Eye (tissue), 1 donor: Measurements from ENCODE around the gene RTKN2.
A peak's percentile ranks its signal among the peaks of the same experiment; 100 is the strongest.
"Not testable (repeated sequence)": the region's sequence is repeated elsewhere in the genome, so short reads cannot be mapped to it uniquely, and the experiment has no call there.

ENCODE experiments used
- DNase-seq: peaks from one replicate; pipeline ENCODE4 v3.0.0-alpha.2; 2015

Gene RTKN2, protein sequence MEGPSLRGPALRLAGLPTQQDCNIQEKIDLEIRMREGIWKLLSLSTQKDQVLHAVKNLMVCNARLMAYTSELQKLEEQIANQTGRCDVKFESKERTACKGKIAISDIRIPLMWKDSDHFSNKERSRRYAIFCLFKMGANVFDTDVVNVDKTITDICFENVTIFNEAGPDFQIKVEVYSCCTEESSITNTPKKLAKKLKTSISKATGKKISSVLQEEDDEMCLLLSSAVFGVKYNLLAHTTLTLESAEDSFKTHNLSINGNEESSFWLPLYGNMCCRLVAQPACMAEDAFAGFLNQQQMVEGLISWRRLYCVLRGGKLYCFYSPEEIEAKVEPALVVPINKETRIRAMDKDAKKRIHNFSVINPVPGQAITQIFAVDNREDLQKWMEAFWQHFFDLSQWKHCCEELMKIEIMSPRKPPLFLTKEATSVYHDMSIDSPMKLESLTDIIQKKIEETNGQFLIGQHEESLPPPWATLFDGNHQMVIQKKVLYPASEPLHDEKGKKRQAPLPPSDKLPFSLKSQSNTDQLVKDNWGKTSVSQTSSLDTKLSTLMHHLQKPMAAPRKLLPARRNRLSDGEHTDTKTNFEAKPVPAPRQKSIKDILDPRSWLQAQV

DNA sequence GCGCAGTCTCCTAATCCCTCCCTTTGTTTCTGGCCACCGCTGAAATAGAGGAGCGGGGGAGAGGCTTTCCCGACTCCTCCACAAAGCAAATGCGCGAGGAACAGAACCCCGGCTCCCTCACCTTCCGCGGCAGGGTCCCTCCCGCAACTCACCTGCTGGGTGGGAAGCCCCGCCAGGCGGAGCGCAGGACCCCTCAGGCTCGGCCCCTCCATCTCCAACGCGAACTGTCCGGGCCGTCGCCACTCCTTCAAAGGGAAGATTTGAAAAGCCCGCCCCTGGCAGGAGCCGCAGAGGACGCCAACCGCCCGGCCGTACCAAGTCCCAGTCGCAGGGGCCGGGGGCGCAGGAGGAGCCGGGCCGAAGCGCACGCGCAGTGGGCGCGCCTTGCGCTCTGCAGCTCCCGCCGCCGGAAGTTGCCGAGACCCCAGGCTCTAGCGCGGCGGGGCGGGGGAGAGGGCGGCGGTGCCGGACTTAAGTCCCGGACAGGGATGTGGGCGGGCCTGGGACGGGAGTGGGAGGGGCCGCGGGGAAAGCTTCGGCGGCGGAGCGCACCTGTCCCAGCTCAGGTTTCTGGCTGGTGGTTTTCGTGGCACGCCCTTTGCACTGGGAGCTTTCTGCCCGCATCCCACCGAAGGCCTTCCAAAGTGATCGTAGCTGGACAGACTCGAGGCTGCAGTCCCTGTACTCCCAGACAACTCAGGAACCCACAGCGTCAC is at the start of gene RTKN2:
TSS of gene RTKN2 (minus strand) at position 446 of the 716 bp plus-strand sequence. CDS start at position 212, 234 bp downstream.
- peak; percentile 98 for DNase-seq

DNA sequence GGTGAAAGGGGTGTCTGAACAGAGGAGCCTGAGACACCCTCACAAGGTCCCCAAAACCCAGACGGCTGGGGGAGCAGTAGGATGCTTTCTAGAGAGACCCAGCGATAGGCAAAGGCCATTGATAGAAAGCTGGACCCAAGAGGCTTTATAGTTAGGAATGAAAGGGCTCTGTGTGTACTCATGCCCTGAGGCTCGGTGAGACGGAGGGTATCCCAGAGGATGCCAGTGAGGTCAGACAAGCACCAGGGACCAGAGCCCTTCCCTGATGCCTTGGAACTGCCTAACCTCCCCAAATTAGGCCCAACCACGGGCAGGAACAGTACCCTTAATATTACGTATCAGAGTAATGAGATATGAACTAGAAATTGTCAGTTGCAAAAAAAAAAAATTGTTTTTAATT is 48.6 kb upstream of the RTKN2 start:
- DNase-seq: no peak

DNA sequence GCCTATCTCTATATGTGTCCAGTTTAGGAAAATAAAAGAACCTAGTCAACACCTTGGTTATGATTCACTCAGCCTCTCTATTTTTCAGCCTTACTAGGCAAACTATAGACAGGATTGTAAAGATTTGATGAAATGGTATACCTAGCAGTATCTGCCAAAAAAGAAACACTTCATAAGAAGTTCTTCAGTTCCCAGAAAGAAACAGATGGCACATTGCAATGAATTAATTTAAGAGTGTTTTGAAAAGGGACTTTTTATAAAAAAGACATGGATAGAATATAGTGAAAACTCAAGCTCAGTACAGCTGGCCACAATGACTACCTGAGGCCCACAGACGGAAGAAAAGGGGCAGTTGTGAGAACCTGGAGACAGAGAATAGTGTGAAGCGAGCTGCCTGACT is 40.6 kb upstream of the RTKN2 start:
- DNase-seq: no peak

DNA sequence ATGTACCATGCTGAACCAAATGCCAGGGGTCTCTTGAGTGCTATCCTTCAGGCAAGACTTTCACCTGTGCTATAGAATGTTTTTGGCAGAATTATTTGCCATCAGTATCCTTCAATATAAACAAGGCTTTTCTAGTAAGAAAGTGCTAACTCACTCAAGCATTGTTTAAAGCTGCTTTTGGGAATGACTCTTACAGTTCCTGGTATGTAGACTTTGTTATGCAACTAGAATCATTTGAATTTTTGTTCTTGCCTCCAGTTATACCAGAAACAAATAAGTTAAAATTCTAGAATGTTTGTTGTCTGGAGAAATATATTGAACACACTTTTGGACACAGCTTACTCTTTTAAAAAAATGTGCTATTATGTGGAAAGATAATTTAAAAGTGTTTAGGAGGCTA is 39.5 kb upstream of the RTKN2 start:
- DNase-seq: no peak

DNA sequence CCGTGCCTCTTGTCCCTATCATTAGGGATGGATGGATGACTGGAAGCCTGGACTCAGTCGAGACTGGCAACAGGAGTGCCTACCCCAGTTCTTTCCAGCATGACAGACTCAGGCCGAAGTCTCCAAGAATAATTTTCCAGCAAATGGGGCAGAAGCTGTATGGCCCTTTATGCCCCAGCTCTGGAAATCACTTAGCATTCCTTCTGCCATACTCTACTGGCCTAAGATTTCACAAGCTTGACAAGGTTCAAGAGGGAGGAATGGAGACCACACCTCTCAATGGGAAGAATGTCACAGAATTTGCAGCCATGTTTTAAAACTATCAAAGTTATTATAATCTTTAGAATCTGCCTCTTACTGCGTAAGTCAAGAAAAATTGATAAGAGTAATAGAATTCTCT is 39.0 kb upstream of the RTKN2 start:
- no peak for DNase-seq

DNA sequence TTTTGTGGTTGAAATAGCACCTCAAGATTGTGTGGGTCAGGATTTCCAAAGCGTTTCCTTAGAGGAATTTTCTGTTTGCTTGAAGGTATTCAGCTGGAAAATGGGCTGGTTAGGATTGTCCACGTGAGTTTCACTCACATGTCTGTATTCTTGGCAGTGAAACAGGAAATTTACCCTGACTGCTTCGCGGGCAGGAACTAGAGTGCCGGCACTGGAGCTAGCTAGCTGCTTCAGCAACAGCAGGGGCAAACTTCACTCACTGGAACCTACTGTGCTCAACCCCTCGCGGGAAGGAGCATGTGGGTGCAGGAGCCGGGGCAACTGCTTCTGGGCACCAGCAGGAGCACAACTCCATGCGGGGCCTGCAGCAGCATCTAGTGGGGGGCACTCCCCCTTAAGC is 38.0 kb upstream of the RTKN2 start:
- DNase-seq: no peak

DNA sequence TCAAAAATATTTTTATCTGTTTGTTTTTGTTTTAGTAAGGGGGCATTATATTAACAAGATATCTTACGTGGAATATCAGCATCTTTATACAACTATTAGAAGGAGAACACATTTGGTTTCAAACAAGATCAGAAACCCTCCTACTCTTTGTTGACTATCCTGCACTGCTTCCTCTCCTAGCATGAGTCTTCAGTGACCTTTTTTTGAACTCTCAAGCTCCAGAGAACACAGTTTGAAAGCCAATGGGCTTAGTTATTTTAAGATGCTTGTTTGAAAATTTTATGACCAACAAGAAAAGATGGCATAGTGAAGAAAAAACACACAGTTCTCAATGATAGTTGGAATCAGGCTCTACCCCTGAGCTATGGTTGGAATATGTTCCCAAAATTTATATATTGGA is 37.2 kb upstream of the RTKN2 start:
- DNase-seq: no peak

DNA sequence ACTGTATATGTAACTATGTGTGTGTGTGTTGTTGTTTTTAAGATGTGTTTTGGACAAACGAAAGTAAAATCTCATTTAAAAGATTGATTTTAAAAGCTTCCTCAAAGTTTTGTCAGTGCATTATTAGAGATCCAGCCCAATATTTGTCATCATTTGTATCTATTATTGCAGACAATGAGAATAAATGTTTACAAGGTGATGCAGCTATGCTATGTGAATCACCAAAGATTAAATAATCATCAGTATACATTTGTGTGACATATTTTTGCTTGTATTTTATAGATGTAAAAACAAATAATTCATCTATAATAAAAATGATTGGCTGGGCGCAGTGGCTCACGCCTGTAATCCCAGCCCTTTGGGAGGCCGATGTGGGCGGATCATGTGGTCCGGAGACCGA is 35.3 kb upstream of the RTKN2 start:
- no peak for DNase-seq

DNA sequence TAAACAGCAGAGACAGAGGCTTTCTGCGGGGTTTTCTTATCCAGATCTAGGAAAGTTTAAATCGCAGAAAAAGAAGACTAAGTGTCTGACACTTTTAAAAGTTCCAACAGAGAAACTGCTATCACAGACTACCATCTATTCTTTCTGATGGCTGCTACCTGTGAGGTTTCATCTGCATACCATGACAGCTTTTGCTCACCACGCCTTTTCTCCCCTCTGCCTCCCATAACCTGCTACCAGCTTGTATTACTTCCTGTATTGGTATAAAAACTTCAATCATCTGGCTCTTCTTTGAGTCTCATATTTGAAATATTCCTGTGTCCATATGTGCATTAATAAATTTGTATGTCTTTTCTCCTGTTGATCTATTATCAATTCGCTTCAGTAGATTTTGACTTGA is 34.1 kb upstream of the RTKN2 start:
- DNase-seq: no peak

DNA sequence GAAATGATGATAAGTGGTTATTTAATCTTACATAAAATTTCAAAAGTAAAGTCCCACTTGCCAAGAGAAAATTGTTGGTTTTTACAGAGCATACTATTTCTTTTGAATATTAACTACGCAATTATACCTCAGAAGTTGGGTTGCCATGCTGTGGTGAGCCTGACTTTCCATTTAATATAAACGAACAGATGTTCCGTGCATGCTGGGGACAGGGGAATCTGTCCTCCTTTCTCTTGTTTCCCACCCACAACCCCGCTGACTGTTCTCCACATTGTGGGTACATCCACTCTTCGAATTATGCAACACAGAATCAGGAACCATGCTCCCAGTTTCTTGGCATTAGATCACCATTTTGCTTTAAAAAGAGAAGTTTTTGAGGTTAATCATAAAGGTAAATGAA is 29.2 kb upstream of the RTKN2 start:
- no peak for DNase-seq

DNA sequence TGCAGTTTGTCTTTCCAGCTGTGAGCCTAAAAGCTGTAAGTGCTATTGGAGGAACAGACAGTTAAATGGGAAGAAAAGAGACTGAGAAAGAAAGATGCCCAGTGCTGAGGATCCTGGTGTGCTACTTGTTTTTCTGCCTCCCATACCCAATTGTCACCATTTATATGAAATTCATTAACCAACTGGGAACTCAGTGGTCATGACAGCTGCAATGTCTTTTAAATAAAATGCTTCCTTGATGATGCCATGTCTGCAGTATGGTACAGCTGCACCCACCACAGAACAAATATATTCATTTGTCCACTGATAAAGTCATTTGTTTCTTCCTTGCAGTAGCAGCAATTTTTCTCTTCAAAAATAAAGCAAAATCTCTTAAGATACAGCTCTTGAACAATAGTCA is 15.6 kb upstream of the RTKN2 start:
- no peak for DNase-seq

DNA sequence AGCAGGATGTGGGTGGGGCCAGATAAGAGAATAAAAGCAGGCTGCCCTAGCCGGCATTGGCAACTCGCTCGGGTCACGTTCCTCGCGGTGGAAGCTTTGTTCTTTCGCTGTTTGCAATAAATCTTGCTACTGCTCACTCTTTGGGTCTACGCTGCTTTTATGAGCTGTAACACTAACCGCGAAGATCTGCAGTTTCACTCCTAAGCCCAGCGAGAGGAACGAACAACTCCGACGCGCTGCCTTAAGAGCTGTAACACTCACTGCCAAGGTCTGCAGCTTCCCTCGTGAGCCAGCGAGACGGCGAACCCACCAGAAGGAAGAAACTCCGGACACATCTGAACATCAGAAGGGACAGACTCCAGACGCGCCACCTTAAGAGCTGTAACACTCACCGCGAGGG is 12.7 kb upstream of the RTKN2 start:
- not testable (repeated sequence) for DNase-seq

DNA sequence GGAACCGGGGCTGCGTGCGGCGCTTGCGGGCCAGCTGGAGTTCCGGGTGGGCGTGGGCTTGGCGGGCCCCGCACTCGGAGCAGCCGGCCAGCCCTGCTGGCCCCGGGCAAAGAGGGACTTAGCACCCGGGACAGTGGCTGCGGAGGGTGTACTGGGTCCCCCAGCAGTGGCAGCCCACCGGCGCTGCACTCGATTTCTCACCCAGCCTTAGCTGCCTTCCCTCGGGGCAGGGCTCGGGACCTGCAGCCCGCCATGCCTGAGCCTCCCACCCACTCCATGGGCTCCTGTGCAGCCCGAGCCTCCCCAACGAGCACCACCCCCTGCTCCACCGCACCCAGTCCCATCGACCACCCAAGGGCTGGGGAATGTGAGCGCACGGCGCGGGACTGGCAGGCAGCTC is 11.7 kb upstream of the RTKN2 start:
- DNase-seq: not testable (repeated sequence)

DNA sequence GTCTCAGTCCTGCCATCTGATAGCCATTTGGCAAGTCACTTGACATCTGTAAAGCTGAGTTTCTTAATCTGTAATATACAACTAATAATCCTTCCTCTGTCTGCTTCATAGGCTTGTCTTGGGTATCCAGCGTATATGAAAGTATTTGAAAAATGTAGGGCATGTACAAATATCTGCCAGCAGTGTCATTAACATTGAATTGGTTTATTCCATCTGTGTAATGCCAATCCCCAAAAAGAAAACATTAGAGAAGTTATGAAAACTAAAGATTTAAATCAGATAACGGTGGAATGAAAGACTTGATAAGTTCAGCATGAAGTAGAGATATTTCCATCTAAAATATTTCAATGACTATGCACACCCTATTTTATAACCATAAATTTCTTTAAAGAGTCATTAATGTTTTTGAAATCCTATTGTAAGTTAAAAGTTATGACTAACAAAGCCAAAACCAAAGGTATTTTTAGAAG is 9.8 kb upstream of the RTKN2 start:
- no peak for DNase-seq

DNA sequence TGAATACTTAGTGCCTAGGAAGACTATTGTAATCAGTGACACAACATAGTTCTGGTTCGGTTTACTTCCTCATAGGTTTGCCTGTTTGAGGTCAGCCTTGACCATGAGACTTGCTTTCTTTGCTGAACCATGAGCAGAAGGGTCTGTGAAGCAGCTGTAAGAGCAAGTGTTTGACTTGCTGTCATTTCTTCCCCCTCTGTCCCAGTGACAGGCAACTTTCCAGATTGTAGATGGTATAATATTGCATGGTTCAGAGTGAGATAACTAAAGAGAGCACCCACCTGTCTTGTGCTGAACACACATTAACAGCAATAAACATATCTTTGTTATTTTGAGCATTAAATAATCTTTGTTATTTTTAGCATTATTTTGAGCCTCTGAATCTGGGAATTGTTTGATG is 9.3 kb upstream of the RTKN2 start:
- no peak for DNase-seq

DNA sequence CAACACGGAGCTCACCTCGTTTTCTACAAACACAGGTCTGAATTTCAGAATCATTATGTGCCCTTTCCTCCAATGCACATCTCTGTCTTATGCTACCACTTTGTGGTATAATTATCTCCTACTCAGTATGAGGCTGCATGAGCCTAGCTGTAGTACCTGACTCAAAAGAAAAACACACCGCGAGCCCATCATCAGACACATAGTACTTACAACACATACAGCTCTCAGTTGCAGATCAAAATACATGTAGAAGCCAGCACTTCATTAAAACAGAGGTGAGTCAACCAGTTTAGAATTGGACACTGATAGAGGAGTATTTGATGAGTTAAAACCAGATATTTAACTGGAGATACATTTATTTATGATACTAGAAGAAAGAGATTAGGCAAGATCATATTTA is 1.4 kb upstream of the RTKN2 start:
- DNase-seq: no peak

DNA sequence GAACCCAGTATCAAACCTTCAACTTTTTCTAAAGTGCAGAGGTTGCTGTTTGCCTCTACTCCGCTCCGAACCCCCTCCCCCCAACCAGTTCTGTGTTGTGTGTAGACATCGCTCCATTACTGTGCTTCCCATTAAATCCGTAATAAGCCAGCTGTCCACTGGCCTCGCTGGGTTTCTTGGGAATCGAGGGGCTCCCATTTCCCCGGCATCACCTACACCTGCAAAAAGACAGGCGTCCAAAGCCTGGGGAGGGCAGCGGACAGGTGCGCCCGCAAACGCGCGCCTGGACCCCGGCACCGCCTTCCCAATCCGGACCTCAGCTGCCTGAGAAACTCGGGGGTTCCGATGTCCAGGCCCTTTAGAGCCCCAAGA is 631 bp downstream of the RTKN2 start:
- peak; percentile 48 for DNase-seq

DNA sequence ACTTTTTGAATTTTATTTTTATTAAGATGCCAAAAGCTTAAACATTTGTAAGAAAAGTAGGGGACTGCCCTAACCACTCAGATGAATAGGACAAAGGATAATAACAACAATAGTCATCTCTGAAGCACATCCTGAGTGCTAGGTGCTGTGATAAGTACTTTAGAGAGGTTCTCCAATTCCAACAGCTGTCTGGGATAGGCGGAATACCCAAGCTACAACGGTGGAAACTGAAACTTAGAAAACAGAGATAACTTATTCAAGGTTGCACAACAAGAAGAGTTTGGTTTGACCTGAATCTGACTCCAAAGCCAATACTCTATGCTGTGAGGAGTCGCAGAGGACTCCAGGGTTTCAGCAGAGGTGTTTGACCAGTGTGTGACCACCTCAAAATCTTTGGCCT is 2.0 kb downstream of the RTKN2 start:
- no peak for DNase-seq

DNA sequence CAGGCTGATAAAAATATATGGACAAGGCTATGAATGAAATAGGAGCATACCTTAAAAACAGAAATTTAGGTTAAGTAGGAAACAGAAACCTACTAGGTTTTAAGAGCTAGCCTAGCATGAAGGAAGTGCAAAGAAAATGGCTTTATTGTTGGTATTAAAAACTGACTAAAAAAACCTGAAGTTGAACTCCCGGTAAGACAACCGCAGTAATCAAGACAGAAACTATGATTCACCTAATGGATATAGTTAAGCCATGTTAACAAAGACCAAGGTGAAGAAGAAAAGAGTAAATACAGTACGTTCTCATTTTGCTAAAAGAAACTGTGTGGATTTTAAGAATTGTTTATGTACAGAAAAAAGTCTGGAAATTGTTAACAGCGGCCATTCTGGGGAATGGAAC is 2.5 kb downstream of the RTKN2 start:
- DNase-seq: no peak

DNA sequence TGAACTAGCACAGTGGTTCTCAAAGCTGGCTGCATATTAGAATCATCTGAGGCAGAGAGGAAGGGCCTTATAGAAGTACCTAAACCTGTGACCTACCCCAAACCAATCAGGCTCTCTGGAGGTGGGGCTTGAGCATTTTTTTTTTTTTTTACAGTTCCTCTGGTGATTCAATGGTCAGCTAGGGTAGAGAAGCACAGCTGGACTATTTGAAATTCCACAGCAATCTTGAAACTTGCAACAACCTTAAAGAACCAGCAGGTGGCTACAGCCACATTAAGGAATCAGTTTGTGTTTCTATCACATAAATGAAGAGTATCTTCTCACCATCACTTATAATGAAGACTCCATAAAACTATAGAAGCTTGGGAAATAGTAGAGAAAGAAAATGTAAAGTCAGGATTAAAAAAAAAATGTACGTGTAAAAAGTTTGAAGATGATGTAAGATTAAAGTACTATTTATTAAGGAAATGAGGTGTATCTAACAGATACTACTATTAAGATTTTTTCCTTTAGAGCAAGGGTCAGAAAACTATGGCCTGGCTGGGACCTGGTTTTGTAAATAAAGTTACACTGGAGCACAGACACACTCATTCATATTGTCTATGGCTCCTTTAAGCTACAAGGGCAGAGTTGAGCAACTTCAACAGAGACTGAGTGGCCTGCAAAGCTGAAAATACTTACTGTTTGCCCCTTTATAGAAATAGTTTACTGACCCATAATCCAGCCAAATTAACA is 3.8 kb downstream of the RTKN2 start:
- peak; percentile 79 for DNase-seq

DNA sequence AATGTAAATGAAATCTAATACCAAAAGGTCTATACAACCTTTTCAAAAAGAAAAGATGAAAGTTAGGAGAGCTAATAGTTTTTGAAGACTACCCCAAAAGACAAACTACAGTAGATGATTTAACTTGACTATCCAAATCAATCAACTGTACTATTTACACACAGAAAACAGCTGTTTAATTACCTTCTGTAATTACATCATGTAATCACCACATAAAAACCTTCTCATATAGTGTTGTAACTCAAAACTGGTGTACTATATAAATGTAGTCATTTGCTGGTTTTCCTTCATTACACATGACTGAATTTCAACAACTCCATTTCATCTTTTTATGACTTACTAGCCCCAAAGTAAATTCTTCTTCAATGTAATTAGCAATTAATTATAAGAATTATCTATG is 4.5 kb downstream of the RTKN2 start:
- no peak for DNase-seq

DNA sequence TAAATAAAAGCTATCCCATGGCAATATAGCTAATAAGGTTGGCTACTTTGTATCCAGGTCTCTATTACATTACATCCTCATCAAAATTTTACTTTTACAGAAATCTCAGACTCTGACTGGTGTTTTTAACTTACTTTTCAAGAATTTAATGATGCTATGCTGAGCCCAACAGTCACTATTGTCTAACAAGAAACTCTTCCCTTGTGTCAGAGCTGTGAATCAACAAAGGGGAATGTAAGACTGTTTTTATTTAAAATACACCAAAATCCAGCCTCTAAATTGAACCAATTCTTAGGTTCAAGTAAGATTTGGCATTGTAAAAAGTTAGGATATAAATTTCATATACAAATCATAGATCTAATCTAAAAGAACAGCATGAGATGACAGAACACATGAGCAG is 7.0 kb downstream of the RTKN2 start:
- no peak for DNase-seq

DNA sequence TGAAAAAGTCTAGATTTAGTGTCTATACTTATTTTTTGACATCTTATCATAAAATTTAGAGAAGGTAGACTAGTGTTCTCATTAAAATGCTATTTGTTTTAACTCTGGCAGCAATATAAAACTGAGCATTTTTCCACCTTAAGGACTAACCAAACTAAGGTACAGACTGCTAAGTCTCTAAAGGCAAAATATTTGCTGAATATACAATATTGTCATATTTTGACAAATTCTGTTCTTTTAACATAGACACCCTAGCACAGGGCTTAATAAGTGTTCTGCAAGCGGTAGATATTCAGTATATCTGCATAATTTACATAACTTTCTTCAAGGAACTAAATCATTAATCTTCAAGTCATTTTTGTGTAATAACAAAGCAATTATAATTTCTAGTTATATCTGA is 8.6 kb downstream of the RTKN2 start:
- no peak for DNase-seq
